Astrocyte (in vitro differentiated cells and primary cell): Measurements from ENCODE around the gene POLR3GL. TPM values are rescaled to one million over a fixed set of nuclear protein-coding genes. Genes with fewer than 3 reads are reported as not detected.
A peak's percentile ranks its signal among the peaks of the same experiment; 100 is the strongest.

ENCODE experiments used
- DNase-seq: peaks from one replicate; pipeline ENCODE4 v3.0.0-alpha.2; 2010; ENCODE audit warnings: low read depth
- FAIRE-seq: peaks from 2 replicates; lab custom pipeline; 2011; peaks lifted over from hg19 to GRCh38; lab: Jason Lieb, UNC
- H2AFZ ChIP-seq: 2 replicates; pipeline ENCODE4 v1.6.0; 2012; ENCODE audit warnings: low read depth, low read length, inconsistent platforms
- H3K27ac ChIP-seq: 2 replicates; pipeline ENCODE4 v1.5.1; 2011; ENCODE audit warnings: low read depth, low read length, inconsistent platforms
- H3K27me3 ChIP-seq: 2 replicates; pipeline ENCODE4 v1.6.0; 2011; ENCODE audit warnings: low read length, inconsistent platforms; ENCODE audit not compliant: insufficient read depth
- H3K36me3 ChIP-seq: 2 replicates; pipeline ENCODE4 v1.5.1; 2011; ENCODE audit warnings: low read length, inconsistent platforms; ENCODE audit not compliant: insufficient read depth
- H3K4me1 ChIP-seq: 2 replicates; pipeline ENCODE4 v1.5.1; 2011; ENCODE audit warnings: low read length, inconsistent platforms; ENCODE audit not compliant: insufficient read depth
- H3K4me2 ChIP-seq: 2 replicates; pipeline ENCODE4 v1.6.0; 2012; ENCODE audit warnings: low read length, inconsistent platforms
- H3K4me3 ChIP-seq: 2 replicates; pipeline ENCODE4 v1.5.1; 2011; ENCODE audit warnings: low read depth, mild to moderate bottlenecking, low read length, inconsistent platforms; ENCODE audit not compliant: insufficient read depth
- H3K79me2 ChIP-seq: 2 replicates; pipeline ENCODE4 v1.6.0; 2012; ENCODE audit warnings: mild to moderate bottlenecking, low read length, inconsistent platforms; ENCODE audit not compliant: insufficient read depth
- H3K9ac ChIP-seq: 2 replicates; pipeline ENCODE4 v1.6.0; 2012; ENCODE audit warnings: mild to moderate bottlenecking, low read length, inconsistent platforms
- H3K9me3 ChIP-seq: 2 replicates; pipeline ENCODE4 v1.5.1; 2012; ENCODE audit warnings: low read depth, mild to moderate bottlenecking, low read length, inconsistent platforms; ENCODE audit not compliant: insufficient read depth
- H4K20me1 ChIP-seq: 2 replicates; pipeline ENCODE4 v1.6.0; 2012; ENCODE audit warnings: low read length, inconsistent platforms; ENCODE audit not compliant: insufficient read depth
- H3K27ac Mint-ChIP-seq: one replicate; pipeline ENCODE4 v1.8.0; 2021; ENCODE audit warnings: mild to moderate bottlenecking, mixed read lengths; ENCODE audit not compliant: unreplicated experiment
- H3K27me3 Mint-ChIP-seq: one replicate; pipeline ENCODE4 v1.8.0; 2021; ENCODE audit warnings: low read depth, mixed read lengths; ENCODE audit not compliant: unreplicated experiment
- H3K36me3 Mint-ChIP-seq: one replicate; pipeline ENCODE4 v1.8.0; 2021; ENCODE audit warnings: low read depth, mixed read lengths; ENCODE audit not compliant: unreplicated experiment
- H3K4me1 Mint-ChIP-seq: one replicate; pipeline ENCODE4 v1.8.0; 2021; ENCODE audit warnings: low read depth, mixed read lengths; ENCODE audit not compliant: unreplicated experiment
- H3K4me3 Mint-ChIP-seq: one replicate; pipeline ENCODE4 v1.8.0; 2021; ENCODE audit warnings: mild to moderate bottlenecking, moderate library complexity, mixed read lengths; ENCODE audit not compliant: unreplicated experiment
- H3K9me3 Mint-ChIP-seq: one replicate; pipeline ENCODE4 v1.8.0; 2021; ENCODE audit warnings: mild to moderate bottlenecking, mixed read lengths; ENCODE audit not compliant: unreplicated experiment
- CTCF ChIP-seq: IDR thresholded peaks from 2 replicates; pipeline ENCODE4 v1.5.1; 2011; ENCODE audit warnings: low read depth, mild to moderate bottlenecking, inconsistent platforms, low read length, moderate library complexity; ENCODE audit not compliant: insufficient read depth
- EZH2 ChIP-seq: IDR thresholded peaks from 2 replicates; pipeline ENCODE4 v1.6.1; 2012; ENCODE audit warnings: mild to moderate bottlenecking, low read length, inconsistent platforms; ENCODE audit not compliant: insufficient read depth
- total RNA-seq: library from RNA; stranded (reverse); gene quantifications from 2 replicates; pipeline ENCODE4 v1.2.1, GENCODE V29; 2021

Gene POLR3GL
- total RNA-seq, 1 donor from 2014 or later: 20.5 TPM

GRCh38 chr1:145972580-145972979, 8.1 kb downstream of the POLR3GL start:
- no peaks in the 10 kb centered on the region for H3K9me3 Mint-ChIP-seq
- H3K27ac Mint-ChIP-seq: no peak overlapping the region
- FAIRE-seq: no peak

GRCh38 chr1:145974721-145975120, 10.2 kb downstream of the POLR3GL start:
- H3K4me1 ChIP-seq: peaks cover 21% of the 10 kb centered on the region
- no peak overlapping the region for H2AFZ ChIP-seq
- TF ChIP-seq EZH2 (no peak), CTCF (no peak)
- no peaks in the 10 kb centered on the region for H3K4me1 Mint-ChIP-seq
- H3K36me3 ChIP-seq: no peaks in the 10 kb centered on the region
- no peaks in the 10 kb centered on the region for H3K27me3 ChIP-seq
- no peak overlapping the region for H3K4me2 ChIP-seq
- H3K9ac ChIP-seq: no peak overlapping the region
- no peak overlapping the region for H3K27ac Mint-ChIP-seq
- H3K27ac ChIP-seq: no peak overlapping the region
- H3K79me2 ChIP-seq: no peaks in the 10 kb centered on the region
- FAIRE-seq (no peak), DNase-seq (no peak)
- H3K36me3 Mint-ChIP-seq: peaks cover 3% of the 10 kb centered on the region
- no peak overlapping the region for H3K4me3 Mint-ChIP-seq
- H3K4me3 ChIP-seq: no peak overlapping the region
- H3K9me3 Mint-ChIP-seq: no peaks in the 10 kb centered on the region
- H3K9me3 ChIP-seq: no peaks in the 10 kb centered on the region
- no peaks in the 10 kb centered on the region for H4K20me1 ChIP-seq
- H3K27me3 Mint-ChIP-seq: no peaks in the 10 kb centered on the region

More at GRCh38 chr1:145972580-145972979, 8.1 kb downstream of the POLR3GL start:
- Mint-ChIP-seq H3K36me3 (peaks cover 3% of the 10 kb centered on the region), H3K4me3 (no peak overlapping the region), H3K4me1 (no peaks in the 10 kb centered on the region), H3K27me3 (no peaks in the 10 kb centered on the region)
- H3K79me2 ChIP-seq: no peaks in the 10 kb centered on the region
- H3K4me3 ChIP-seq: no peak overlapping the region
- H3K27me3 ChIP-seq: no peaks in the 10 kb centered on the region
- no peaks in the 10 kb centered on the region for H3K36me3 ChIP-seq
- H4K20me1 ChIP-seq: no peaks in the 10 kb centered on the region
- H3K9ac ChIP-seq: no peak overlapping the region
- no peak overlapping the region for H3K4me2 ChIP-seq
- peaks cover under 1% of the 10 kb centered on the region for H3K9me3 ChIP-seq
- H2AFZ ChIP-seq: no peak overlapping the region
- no peak overlapping the region for H3K27ac ChIP-seq
- DNase-seq: no peak
- H3K4me1 ChIP-seq: peaks cover under 1% of the 10 kb centered on the region
- TF ChIP-seq CTCF: no peak
- TF ChIP-seq EZH2: no peak

- no peak overlapping the region for H2AFZ ChIP-seq
- no peaks in the 10 kb centered on the region for H3K9me3 Mint-ChIP-seq
- no peaks in the 10 kb centered on the region for H3K9me3 ChIP-seq
- FAIRE-seq: no peak
- no peak overlapping the region for H3K4me3 Mint-ChIP-seq
- no peaks in the 10 kb centered on the region for H3K27me3 ChIP-seq
- H3K4me1 Mint-ChIP-seq: no peaks in the 10 kb centered on the region
- no peak overlapping the region for H3K27ac ChIP-seq
- H3K4me1 ChIP-seq: peaks cover 26% of the 10 kb centered on the region
- H3K9ac ChIP-seq: no peak overlapping the region
- no peaks in the 10 kb centered on the region for H3K79me2 ChIP-seq
- TF ChIP-seq EZH2 (no peak), CTCF (no peak)
- peaks cover 3% of the 10 kb centered on the region for H3K36me3 Mint-ChIP-seq
- H4K20me1 ChIP-seq: no peaks in the 10 kb centered on the region
- no peaks in the 10 kb centered on the region for H3K36me3 ChIP-seq
- no peak overlapping the region for H3K4me3 ChIP-seq
- H3K27me3 Mint-ChIP-seq: no peaks in the 10 kb centered on the region
- peak overlapping the region; percentile 66 for H3K27ac Mint-ChIP-seq
- DNase-seq: no peak
- no peak overlapping the region for H3K4me2 ChIP-seq
Measured at GRCh38 chr1:145975216-145975615, 10.7 kb downstream of the POLR3GL start.
